SK-MEL-5 (cell line): Measurements from ENCODE around the gene IQCH. TPM values are rescaled to one million over a fixed set of nuclear protein-coding genes. Genes with fewer than 3 reads are reported as not detected.

Source experiments
- DNase-seq: peaks from one replicate; pipeline ENCODE4 v3.0.0-alpha.2; 2016; ENCODE audit warnings: low read depth, low spot score
- in situ Hi-C: cut with HindIII; loops from 2 replicates; pipeline ENCODE4 v1.10.0; 2016; ENCODE audit warnings: low sequenced_read_pairs, high pct_unique_total_duplicates, low pct_unique_long_range_greater_than_20kb
- total RNA-seq: library from RNA; depleted of rRNA; stranded (reverse); fragments of >200 nt; shearing (Covaris generic); gene quantifications from 2 replicates; pipeline ENCODE4 v1.2.3, GENCODE V29; 2014

The IQCH gene
- total RNA-seq, 1 experiment from 2014 or later = 4.6 TPM

DNA sequence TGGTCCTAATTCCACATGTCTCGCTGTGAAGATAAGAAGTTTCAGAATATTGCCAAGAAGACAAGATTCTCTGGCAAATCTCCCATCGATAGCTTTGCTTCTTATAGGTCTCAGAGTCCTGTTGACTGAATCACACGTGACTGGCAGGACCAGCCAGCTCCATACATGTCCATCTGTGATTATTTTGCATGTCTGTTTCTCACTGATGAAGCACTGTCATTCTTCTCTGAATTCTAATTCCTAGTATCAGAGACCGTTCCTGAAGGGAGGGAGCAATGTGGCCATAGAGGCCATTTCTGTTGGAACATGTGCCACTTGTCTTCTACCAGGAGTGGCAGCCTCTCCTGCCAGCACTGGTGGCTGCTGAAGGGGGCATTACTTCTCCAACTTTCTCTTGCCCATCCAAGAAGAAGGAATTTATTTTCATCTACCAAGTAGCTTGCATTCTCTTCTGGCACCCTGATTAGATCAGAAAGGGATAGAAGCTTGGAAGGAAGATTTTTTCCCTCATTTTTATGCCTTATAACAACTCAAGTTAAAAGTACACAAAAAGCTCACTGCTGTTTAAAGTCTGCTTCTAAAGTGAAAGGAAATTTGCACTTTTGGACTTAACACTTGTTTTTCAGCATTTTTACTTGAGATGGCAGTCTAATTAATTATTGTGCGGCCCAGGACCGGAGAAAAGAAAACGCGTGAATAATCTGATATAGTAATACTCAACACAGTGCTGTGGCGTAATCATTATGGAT, 115.8 kb downstream of the IQCH start:
- in situ Hi-C loops = no loop called here

DNA sequence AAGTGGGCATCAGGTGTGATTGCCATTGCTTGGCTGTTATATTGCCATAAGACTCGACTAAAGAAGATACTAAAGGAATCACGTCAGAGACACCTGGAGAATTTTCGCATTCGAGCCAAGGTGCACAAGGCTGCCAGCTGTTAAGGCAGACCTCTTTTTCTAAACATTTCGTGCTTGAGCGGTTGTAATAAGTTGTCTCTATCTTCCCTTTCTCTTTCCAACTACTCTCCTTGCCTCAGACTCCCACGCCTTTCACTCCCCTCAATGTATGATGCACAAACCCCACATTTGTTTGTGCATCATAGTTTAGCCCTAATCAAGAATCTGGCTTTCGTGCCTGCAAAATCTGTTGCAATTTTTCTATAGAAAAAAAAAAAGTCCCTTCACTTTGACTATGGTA, 118.0 kb downstream of the IQCH start:
- in situ Hi-C loops = no loop called here
- DNase-seq = no peak

More for the DNA sequence above, 115.8 kb downstream of the IQCH start:
- DNase-seq = no peak

DNA sequence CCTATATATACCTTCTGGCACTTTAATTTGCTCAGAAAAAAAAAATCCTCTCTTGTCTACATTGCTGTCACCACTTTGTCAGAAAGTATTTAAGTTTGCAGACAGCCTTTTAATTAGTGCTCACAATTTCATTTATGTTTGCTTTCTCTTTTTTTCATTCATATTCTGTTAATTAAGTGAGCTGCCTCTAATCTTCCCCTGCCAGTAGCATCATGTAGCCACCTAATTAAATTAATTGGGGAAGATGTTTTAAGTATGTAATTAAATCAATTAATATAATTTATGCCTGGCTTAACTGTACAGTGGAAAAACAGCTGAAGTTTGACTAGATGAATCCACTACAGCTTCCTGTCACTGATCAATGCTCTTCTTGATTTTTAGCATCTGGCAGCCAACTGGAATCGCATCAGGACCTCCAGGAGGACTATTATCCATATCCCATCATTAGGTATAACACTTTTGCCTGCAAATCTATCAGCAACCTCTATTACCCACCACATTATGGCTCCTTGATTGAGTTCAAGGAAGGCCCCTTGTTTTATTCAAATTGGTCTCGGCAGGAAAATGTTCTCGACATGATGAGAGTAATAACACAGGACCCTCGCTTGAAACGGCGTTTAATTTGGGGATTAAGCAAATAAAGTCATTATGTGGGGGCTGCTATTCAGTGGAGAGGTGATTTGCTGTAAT, 118.5 kb downstream of the IQCH start:
- DNase-seq = no peak

DNA sequence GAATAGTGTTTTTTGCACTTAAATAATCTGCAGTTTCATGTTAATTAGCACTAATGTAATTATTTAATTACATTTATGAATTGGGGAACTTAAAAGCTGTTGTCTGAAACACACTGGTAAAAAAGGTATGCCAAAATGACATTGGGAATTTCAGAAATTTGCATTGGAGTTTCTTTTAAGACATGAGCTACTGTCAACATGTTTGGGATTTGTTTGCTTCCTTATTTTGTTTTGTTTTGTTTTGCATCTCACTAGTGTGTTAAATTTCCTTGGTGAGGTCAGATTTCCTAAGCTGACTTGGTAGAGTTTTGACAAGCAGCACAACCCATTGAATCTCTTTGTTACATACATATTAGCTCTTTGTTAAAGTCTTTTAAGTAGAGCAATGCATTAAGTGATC, 119.4 kb downstream of the IQCH start:
- in situ Hi-C loops = no loop called here
- DNase-seq = no peak

More for the DNA sequence above, 118.5 kb downstream of the IQCH start:
- in situ Hi-C loops = no loop called here

DNA sequence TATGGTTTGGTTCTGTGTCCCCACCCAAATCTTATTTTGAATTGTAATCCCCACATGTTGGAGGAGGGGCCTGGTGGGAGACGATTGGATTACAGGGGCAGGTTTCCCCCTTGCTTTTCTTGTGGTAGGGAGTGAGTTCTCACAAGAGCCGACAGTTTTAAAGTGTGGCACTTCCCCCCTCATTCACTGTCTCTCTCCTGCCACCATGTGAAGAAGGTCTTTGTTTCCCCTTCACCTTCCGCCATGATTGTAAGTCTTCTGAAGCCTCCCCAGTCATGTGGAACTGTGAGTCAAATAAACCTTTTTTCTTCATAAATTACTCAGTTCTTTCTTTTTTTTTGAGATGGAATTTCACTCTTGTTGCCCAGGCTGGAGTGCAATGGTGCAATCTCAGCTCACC, 124.9 kb downstream of the IQCH start:
- no peak for DNase-seq
- in situ Hi-C loops = no loop called here

DNA sequence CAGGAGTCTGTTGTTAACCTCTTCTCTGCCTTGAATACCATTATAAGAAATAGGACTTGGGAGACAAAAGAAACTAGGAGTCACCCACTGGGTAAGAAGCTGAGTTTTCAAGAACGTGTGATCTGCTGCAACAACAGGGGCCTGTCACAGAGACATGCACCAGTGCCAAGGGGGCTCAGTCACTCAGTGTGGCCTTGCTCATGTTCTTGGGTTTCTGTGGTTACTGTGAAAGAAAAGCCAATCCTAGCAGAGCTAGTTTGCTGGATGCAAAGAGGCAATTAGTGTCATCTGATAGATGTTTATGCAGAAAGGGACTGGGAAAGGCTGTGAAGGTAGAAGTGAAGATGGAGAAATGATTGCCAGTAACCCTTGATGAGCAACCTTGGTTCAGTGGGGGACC, 126.3 kb downstream of the IQCH start:
- no peak for DNase-seq

DNA sequence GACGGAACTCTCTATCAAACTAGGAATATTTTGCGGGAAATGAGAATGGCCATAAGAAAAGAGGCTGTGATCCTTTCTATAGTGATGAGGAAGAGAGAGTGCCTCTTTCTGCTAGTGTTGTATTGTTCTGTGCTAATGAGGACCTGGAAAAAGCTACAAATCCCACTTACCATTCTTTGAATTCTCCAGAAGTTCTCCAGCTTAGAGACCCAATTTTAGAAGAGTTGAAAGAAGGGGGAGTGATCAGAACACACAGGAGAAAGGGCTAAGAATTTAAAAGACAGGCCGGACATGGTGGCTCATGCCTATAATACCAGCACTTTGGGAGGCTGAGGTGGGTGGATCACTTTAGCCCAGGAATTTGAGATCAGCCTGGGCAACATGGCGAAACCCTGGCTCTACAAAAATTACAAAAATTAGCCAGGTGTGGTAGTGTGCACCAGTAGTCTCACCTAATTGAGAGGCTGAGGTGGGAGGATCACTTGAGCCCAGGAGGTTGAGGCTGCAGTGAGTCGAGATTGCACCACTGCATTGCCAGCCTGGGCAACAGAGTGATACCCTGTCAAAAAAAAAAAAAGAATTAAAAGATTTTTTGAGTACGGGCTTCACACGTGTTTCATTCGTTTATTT, 126.9 kb downstream of the IQCH start:
- in situ Hi-C loops = no loop called here
- DNase-seq = no peak

More for the DNA sequence above, 126.3 kb downstream of the IQCH start:
- in situ Hi-C loops = no loop called here

DNA sequence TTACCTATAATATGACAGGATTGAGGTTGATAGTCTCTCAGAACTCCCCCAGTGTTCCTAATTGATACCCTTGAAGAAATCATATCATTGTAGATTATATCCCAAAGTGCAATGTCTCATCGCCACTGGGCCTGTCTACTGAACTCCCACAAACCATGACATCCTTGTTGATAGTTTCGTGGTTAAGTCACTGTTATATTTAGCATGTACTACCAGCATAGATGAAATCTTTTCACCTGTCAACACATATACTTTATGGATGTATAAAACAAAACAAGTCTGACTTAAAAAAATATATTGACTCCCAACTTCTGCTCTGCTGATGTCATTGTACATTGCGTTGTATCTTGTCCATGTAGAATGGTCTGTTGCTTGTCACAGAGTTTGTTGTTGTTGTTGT, 128.1 kb downstream of the IQCH start:
- in situ Hi-C loops = no loop called here
- no peak for DNase-seq

DNA sequence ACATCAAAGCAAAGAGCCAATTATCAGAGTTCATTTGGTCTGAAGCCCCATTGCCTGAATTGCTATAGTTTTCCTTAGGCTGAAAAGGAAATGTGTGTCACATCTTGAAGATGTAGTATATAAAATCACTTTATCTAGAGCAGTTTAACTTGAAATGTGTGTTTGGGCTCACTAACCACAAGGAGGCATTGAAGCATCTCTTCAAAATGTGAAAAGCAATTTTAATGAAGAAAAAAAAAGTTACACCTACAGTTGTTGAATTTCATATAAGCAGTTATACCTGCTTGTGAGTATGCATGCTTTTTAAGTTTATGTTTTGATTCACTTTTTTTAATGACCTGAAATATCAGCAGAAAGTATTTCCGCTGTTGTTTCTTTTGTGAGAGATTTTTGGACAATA, 129.3 kb downstream of the IQCH start:
- no peak for DNase-seq
- in situ Hi-C loops = no loop called here

DNA sequence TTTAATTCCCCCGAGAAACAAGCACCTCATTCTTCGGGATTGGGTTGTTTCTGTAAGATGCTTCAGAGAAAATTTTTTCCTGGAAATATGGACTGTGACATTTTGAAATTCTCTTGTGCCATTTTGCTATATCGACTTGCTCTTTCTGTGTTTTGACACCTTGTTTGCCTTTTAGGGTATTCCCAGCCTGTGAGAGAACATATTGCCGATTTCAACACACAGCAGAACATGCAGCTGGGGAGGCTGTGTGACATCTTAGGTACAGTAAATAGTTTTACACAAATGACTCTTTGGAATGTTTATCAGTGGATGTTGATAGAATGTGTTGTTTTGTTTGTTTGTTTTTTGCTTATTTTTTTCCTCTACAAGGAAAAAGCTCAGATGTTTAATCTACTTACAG, 130.2 kb downstream of the IQCH start:
- in situ Hi-C loops = no loop called here
- no peak for DNase-seq

DNA sequence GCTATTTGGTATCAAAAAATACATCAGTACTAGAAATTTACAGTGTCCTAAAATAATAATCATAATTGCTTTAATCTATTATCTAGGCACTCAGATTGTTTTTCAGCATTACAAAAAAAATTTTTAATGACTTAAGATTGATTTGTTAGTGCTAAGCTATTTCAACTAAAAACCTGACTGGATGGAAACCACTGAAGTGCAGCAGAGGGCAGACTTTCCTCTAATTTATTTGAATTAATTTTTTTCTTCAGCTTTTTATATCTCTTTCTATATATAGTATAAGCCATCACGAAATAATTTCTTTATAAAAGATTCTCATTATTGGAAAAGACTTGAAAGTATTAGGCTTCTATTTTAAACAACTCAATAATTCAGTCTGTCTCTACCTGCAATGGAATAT, 131.4 kb downstream of the IQCH start:
- in situ Hi-C loops = no loop called here
- DNase-seq = no peak

- DNase-seq = no peak
- in situ Hi-C loops = no loop called here
These were observed 132.4 kb downstream of the IQCH start for GRCh38 chr15:67386947-67387346.

- DNase-seq = no peak
- in situ Hi-C loops = no loop called here
These were observed 135.4 kb downstream of the IQCH start for GRCh38 chr15:67389975-67390374.

DNA sequence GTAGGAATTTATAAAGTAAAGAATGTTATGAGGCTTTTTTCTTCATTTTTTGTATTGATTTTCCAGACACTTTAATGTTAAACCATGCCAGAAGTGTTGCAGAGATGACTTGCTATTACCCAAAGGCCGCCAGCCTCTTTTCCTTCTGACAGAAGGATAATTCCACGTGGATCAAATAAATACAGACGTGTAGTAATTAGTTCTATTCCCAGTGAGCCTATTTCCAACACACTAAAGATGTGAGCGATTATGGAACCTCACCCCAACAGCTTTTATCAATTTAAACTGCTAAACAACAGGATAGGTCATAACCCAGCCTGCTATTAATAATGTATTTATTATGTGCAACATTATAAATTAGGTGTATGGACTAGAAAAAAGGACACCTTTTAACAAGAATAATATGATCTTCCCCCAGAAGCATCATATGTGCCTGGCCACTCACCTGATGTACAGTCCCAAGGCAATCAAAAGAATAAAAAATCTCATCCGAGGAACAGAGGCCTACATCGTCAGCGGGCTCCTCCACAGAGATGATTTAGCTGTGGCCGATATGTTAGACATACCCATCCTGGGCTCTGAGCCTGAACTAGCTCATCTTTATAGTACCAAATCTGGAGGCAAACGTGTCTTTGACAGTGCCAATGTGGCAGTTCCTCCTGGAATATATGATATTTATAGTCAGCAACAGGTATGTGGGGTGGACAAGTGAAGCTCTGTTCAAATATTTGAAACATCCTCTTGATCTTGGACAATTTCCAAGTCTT, 140.5 kb downstream of the IQCH start:
- DNase-seq = no peak
- in situ Hi-C loops = no loop called here

- in situ Hi-C loops = no loop called here
- no peak for DNase-seq
These were observed 141.5 kb downstream of the IQCH start for GRCh38 chr15:67396114-67396513.

DNA sequence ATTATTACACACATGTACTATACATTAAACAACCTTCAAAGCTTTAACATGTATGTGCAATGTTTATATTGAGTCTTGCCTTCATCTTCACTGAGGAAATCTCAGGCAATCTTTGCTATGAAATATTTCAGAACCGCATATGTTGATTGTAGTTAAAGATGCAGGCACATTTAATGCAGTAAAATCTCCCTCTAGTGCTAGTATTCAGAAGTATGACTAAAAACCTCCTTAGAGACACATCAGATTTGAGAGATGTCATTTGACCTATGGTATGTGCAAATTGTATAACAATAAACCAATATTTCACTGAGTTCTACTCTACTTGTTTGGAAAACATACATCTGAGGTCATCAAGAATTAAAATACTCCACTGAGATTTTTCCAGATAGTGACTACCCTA, 142.6 kb downstream of the IQCH start:
- in situ Hi-C loops = no loop called here
- DNase-seq = no peak

GRCh38 chr15:67399925-67400324, 145.3 kb downstream of the IQCH start:
- in situ Hi-C loops = no loop called here
- no peak for DNase-seq

GRCh38 chr15:67400890-67401289, 146.3 kb downstream of the IQCH start:
- DNase-seq = no peak
- in situ Hi-C loops = no loop called here
